Neural crest cell (in vitro differentiated cells): ENCODE results near the gene TARBP1. TPM values are rescaled to one million over a fixed set of nuclear protein-coding genes. Genes with fewer than 3 reads are reported as not detected.
"Not testable (repeated sequence)": the region's sequence is repeated elsewhere in the genome, so short reads cannot be mapped to it uniquely, and the experiment has no call there.

ENCODE experiments used
- DNase-seq: peaks from one replicate; pipeline ENCODE4 v3.0.0; 2021; ENCODE audit warnings: low read depth, mixed read lengths, low spot score
- H3K27ac Mint-ChIP-seq: one replicate; pipeline ENCODE4 v1.8.0; 2021; ENCODE audit warnings: mild to moderate bottlenecking, mixed read lengths; ENCODE audit not compliant: unreplicated experiment
- H3K27me3 Mint-ChIP-seq: 2 replicates; pipeline ENCODE4 v1.8.0; 2021; ENCODE audit warnings: low read depth, mild to moderate bottlenecking, mixed read lengths
- H3K36me3 Mint-ChIP-seq: 2 replicates; pipeline ENCODE4 v1.8.0; 2021; ENCODE audit warnings: low read depth, mild to moderate bottlenecking, mixed read lengths
- H3K4me1 Mint-ChIP-seq: 2 replicates; pipeline ENCODE4 v1.8.0; 2021; ENCODE audit warnings: mixed read lengths
- H3K4me3 Mint-ChIP-seq: one replicate; pipeline ENCODE4 v1.8.0; 2021; ENCODE audit warnings: mild to moderate bottlenecking, mixed read lengths
- H3K9me3 Mint-ChIP-seq: 2 replicates; pipeline ENCODE4 v1.8.0; 2021; ENCODE audit warnings: mixed read lengths
- CTCF ChIP-seq: fragments of 200-600 bp; sonication (generic); conservative IDR thresholded peaks from 2 replicates; pipeline ENCODE4 v1.5.0; 2021; ENCODE audit warnings: antibody characterized with exemption, mild to moderate bottlenecking
- total RNA-seq: library from RNA; stranded (reverse); gene quantifications from 2 replicates; pipeline ENCODE4 v1.2.1, GENCODE V29; 2021

The TARBP1 gene
- total RNA-seq, 1 donor from 2014 or later, result 30.2 TPM

- DNase-seq, result no peak
- Mint-ChIP-seq H3K9me3 (no peaks in the 10 kb centered on the region), H3K4me1 (peaks cover 17% of the 10 kb centered on the region), H3K36me3 (no peaks in the 10 kb centered on the region), H3K27me3 (no peaks in the 10 kb centered on the region), H3K27ac (no peak overlapping the region), H3K4me3 (no peak overlapping the region)
- TF ChIP-seq CTCF, result no peak
Measured at GRCh38 chr1:234507089-234507488, 28.1 kb upstream of the TARBP1 start.

DNA sequence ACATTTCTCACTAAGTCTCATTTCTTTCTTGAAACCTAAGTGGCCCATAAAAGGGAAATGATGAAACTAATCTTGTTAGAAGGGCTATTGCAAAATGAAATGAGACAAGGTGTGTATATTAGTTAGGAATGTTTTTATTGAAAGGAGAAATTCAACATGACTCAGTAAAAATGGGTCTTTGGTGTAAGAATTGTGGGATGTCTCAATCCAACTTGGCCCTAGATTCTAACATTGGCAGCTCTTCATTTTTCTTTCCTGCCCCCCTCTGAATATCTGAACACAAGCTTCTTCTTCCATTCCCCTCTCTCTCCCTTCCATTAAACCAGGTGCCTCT lies 26.8 kb upstream of the TARBP1 start:
- DNase-seq, result no peak
- H3K27me3 Mint-ChIP-seq, result no peaks in the 10 kb centered on the region
- TF ChIP-seq CTCF, result no peak
- no peaks in the 10 kb centered on the region for H3K36me3 Mint-ChIP-seq
- no peak overlapping the region for H3K27ac Mint-ChIP-seq
- no peaks in the 10 kb centered on the region for H3K9me3 Mint-ChIP-seq
- H3K4me3 Mint-ChIP-seq, result no peak overlapping the region
- H3K4me1 Mint-ChIP-seq, result peaks cover 18% of the 10 kb centered on the region

DNA sequence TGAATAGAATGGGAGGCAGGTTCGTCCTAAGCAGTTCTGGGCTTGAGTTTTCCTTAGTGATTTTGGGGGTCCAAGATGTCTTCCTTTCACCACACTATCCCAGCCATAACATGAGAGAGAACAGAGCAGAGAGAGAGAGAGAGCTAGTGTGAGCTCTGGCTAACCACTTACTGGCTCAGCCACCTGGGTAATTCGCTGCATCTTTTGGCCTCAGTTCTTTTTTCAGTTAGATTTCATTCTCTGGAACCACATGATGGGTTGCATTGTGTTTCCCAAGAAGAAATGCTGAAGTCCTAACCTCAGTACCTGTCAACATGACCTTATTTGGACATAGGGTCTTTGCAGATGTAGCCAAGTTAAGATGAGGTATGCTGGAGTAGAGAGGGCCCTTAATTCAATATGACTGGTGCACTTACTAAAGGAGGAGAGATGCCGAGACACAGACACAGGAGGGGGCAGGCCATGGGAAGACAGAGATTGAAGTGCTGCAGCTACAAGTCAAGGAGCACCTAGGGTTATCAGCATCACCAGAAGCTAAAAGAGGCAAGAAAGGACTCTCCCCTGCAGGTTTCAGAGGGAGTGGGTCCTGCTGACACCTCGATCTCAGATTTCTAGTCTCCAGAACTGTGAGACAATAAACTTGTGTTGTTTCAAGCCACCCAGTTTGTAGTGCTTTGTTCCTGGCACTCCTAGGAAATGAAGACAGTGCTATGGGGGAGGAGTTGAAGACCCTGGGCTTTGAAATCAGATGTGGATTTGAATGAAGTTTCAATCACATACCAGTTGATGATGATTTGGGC lies 26.2 kb upstream of the TARBP1 start:
- Mint-ChIP-seq H3K27me3 (no peaks in the 10 kb centered on the region), H3K27ac (no peak overlapping the region), H3K9me3 (no peaks in the 10 kb centered on the region), H3K4me3 (no peak overlapping the region), H3K4me1 (peaks cover 23% of the 10 kb centered on the region), H3K36me3 (no peaks in the 10 kb centered on the region)
- no peak for TF ChIP-seq CTCF
- no peak for DNase-seq

DNA sequence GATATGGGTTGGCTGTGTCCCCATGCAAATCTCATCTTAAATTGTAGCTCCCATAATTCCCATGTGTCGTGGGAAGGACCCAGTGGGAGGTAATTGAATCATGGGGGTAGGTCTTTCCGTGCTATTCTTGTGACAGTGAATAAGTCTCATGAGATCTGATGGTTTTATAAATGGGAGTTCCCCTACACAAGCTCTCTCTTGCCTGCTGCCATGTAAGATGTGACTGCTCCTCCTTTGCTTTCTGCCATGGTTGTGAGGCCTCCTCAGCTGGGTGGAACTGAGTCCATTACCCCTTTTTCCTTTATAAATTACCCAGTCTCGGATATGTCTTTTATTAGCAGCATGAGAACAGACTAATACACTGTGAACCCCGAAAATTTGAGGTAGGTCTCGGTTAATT lies 25.3 kb upstream of the TARBP1 start:
- H3K4me1 Mint-ChIP-seq, result peaks cover 24% of the 10 kb centered on the region
- not testable (repeated sequence) for H3K4me3 Mint-ChIP-seq, H3K27ac Mint-ChIP-seq, H3K9me3 Mint-ChIP-seq, DNase-seq, H3K36me3 Mint-ChIP-seq, H3K27me3 Mint-ChIP-seq

DNA sequence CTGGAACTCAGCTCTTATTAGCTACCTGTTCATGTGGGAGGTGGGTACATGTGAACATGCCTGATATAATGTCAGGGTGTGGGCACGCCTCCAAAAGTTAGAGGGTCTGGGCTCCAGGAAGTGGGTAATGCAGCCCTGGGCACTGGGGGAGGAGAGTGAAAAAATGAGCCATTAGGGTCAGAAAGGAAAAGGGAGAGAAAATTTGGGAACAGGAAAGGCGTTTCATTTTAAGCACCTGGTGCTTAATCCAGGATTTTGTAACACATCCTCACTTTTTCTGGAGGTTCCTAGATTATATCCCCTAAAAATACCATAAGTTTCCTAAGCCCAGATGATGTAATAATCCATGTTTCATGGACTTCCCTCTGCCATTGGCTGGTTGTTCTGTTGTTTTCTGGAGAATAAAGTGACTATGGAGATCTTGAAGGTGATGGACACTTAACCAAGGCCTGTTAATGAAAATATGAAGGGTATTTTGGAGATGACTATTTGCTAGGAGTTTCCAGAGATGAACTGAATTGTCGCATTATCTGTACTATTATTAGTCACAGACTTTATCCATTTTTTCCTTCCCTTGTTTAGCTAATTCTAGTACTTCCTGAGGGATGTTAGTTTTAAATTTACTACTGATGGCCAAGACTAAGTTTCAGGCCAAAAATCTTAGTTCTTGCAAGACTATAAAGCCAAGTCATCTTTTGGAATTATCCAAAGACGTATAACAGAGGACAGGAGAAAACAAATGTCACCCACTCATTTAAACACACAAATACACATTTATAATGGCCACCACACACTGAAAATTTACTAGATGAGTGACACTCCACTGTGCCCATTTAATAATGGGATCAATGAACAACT lies 24.4 kb upstream of the TARBP1 start:
- peak overlapping the region; percentile 53 for H3K27ac Mint-ChIP-seq
- no peak for TF ChIP-seq CTCF
- H3K27me3 Mint-ChIP-seq, result no peaks in the 10 kb centered on the region
- peaks cover 26% of the 10 kb centered on the region for H3K4me1 Mint-ChIP-seq
- no peaks in the 10 kb centered on the region for H3K9me3 Mint-ChIP-seq
- no peak overlapping the region for H3K4me3 Mint-ChIP-seq
- no peak for DNase-seq
- no peaks in the 10 kb centered on the region for H3K36me3 Mint-ChIP-seq

- Mint-ChIP-seq H3K4me1 (peaks cover 21% of the 10 kb centered on the region), H3K4me3 (no peak overlapping the region), H3K36me3 (no peaks in the 10 kb centered on the region), H3K9me3 (no peaks in the 10 kb centered on the region), H3K27me3 (no peaks in the 10 kb centered on the region), H3K27ac (no peak overlapping the region)
- no peak for TF ChIP-seq CTCF
- no peak for DNase-seq
Measured at GRCh38 chr1:234502785-234503184, 23.8 kb upstream of the TARBP1 start.
